ENCODE results near the gene DENND11. TPM values are rescaled to one million over a fixed set of nuclear protein-coding genes. Genes with fewer than 3 reads are reported as not detected.

DENND11 gene
- total RNA-seq, 5 donors from 2014 or later (not counting 1 experiment from before 2014, with no cell fraction given): 46.7 to 55.7 (median 54.8) TPM

Other genes with a start within 250 kb of the DENND11 start
- gene AGK, start 150.8 kb downstream of the DENND11 start, total RNA-seq: 10 to 100 TPM; 22.1 to 39.7 (median 28.8) TPM
- gene WEE2, start 6.2 kb upstream of the DENND11 start, total RNA-seq: not detected
- 100 to 1,000 TPM in 1 of 5 donors, 10 to 100 TPM in 4; 88.1 to 116 (median 91.1) TPM for gene SSBP1, start 36.2 kb upstream of the DENND11 start, total RNA-seq
- 1 to 10 TPM in 3 of 5 donors, under 1 TPM in 2; 0.56 to 4.2 (median 2.8) TPM for gene TAS2R3, start 61.9 kb upstream of the DENND11 start, total RNA-seq
- 1 to 10 TPM in 4 of 5 donors, under 1 TPM in 1; 0.86 to 2.6 (median 2.1) TPM for gene TAS2R4, start 74.5 kb upstream of the DENND11 start, total RNA-seq
- 1 to 10 TPM; 2.1 to 3.5 (median 3.3) TPM for gene TAS2R5, start 88.1 kb upstream of the DENND11 start, total RNA-seq
- gene PRSS37, start 139.3 kb upstream of the DENND11 start, total RNA-seq: not detected
- gene OR9A4, start 214.2 kb upstream of the DENND11 start, total RNA-seq: not detected
- gene CLEC5A, start 244.8 kb upstream of the DENND11 start, total RNA-seq: not detected

All from T-cell (primary cell).